ENCODE data around the gene LRP1B.

Gene LRP1B

GRCh38 chr2:142008135-142008744 lies 122.6 kb downstream of the LRP1B start:
- in situ Hi-C loops (cut with HindIII; ENCODE audit: low pct_ligation_motif_present, low pct_unique_long_range_greater_than_20kb, low sequenced_read_pairs) = no loop called here
- no peak for DNase-seq

DNA sequence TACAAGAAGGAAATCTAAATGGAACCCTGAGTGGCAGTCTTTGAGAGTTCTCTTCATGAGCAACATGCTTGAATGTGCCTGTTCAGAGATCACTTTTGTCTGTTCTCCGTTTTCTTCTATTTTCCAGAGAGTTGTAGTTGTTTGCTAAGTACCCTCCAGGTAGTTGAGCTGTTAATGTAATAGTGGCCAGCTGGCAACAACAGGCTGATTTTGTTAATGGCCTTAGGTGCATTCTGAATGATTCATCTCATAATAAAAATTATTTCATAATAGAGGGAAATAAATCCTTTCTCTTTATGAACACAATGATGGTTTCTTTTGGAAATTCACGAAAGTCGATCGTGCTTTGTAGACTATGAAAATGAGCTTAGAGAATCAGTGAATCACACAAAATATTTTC lies 136.8 kb downstream of the LRP1B start:
- in situ Hi-C loops (cut with HindIII; ENCODE audit: low pct_ligation_motif_present, low pct_unique_long_range_greater_than_20kb, low sequenced_read_pairs) = no loop called here
- DNase-seq = no peak

DNA sequence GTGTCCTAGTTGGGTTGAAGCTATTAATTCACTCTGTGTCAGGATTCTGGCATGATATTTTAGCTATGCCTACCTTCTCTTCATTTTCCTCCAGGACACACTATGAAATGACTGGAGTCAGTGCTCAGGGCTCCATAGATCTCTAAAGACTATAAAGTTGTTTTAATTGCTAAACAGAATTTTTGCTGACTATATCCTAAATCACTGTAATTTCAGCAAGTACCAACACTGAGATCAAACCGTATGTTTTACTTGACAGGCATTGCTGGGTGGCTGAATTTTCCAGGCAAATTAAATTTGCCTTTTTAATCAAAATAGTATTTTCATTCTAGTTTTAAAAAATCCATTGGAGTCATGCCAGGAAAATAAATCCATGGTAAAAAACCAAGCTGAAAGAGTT lies 138.1 kb downstream of the LRP1B start:
- in situ Hi-C loops (cut with HindIII; ENCODE audit: low pct_ligation_motif_present, low pct_unique_long_range_greater_than_20kb, low sequenced_read_pairs) = no loop called here
- DNase-seq = no peak

DNA sequence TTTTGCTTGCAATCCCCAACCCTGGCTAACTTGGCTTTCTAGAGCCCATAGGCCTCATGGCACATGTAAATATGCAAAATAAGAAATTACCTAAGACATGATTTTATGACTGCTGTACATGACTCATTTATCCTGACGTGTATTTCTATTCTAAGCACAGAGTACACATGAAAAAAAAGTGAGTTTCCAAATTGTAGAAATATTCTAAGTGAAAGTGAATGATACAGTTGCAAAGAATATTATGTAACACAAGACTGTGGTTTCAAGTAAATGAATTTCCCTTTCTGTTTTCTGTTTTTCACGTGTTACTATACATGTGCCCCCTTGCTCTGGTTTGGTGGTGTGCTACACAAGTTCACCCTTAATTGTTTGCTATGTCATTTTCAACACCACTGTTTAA lies 162.4 kb downstream of the LRP1B start:
- no peak for DNase-seq
- in situ Hi-C loops (cut with HindIII; ENCODE audit: low pct_ligation_motif_present, low pct_unique_long_range_greater_than_20kb, low sequenced_read_pairs) = no loop called here

- no peak for DNase-seq
- in situ Hi-C loops (cut with HindIII; ENCODE audit: low pct_ligation_motif_present, low pct_unique_long_range_greater_than_20kb, low sequenced_read_pairs) = no loop called here
Measured at GRCh38 chr2:141967980-141968379, 162.8 kb downstream of the LRP1B start.

GRCh38 chr2:141967503-141967902 lies 163.3 kb downstream of the LRP1B start:
- in situ Hi-C loops (cut with HindIII; ENCODE audit: low pct_ligation_motif_present, low pct_unique_long_range_greater_than_20kb, low sequenced_read_pairs) = no loop called here
- DNase-seq = no peak

DNA sequence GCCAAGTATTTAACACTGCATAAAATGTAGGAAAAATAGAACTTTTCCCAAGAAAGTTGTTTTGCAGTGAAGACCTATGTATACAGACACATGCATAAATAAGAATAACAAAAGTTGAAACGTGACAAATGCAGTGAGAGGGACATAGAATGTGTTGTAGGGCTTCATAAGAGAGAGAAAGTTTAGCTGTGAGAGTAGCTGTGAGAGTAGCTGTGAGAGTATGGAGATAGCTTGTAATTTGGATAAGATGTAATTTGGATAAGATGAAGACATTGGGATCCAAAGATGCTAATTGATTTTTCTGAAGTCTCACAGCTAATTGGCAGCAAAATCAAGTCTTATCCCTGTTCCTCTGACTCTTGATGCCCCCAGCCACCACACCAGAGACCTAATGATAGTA lies 170.9 kb downstream of the LRP1B start:
- in situ Hi-C loops (cut with HindIII; ENCODE audit: low pct_ligation_motif_present, low pct_unique_long_range_greater_than_20kb, low sequenced_read_pairs) = no loop called here
- no peak for DNase-seq

DNA sequence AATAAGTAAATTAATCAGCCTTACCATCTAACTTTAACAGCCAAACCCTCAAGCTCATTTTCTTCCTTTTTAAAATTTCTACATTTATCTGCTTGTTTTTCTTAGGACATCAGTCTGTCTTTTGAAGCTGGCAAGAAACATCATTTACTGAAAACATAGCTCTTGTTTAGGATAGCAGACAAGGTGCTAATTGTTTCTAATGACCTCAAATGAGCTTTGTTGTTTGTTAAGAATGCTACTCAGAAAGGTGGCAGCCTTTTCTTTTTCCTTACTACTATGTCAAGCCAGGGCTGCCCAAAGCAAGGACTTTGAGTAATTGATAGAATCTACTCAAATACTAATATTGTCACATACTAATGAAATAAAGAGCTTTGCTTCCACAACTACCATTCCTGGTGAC lies 171.8 kb downstream of the LRP1B start:
- DNase-seq = no peak
- in situ Hi-C loops (cut with HindIII; ENCODE audit: low pct_ligation_motif_present, low pct_unique_long_range_greater_than_20kb, low sequenced_read_pairs) = no loop called here

GRCh38 chr2:141957827-141958450 lies 172.9 kb downstream of the LRP1B start:
- in situ Hi-C loops (cut with HindIII; ENCODE audit: low pct_ligation_motif_present, low pct_unique_long_range_greater_than_20kb, low sequenced_read_pairs) = no loop called here
- no peak for DNase-seq

DNA sequence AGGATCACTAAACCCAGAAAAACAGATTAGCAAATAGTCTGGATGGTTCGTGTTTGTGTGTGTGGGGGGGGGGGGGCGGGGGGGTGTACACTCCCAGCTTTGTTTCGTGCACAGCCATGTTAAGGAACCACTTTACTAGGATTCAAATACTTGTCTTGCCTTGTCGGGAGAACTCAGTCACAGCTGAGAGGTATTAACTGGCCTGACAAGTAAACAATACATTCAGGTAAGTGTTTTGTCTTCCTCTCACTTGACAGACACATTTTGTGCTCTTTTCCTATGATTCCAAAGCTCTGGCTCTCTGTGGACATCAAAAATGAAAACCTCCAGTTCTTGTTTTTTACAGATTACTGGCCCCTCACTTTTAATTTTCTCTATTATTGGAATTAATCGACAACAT lies 173.5 kb downstream of the LRP1B start:
- no peak for DNase-seq
- in situ Hi-C loops (cut with HindIII; ENCODE audit: low pct_ligation_motif_present, low pct_unique_long_range_greater_than_20kb, low sequenced_read_pairs) = no loop called here

GRCh38 chr2:141947396-141948114 lies 183.3 kb downstream of the LRP1B start:
- in situ Hi-C loops (cut with HindIII; ENCODE audit: low pct_ligation_motif_present, low pct_unique_long_range_greater_than_20kb, low sequenced_read_pairs) = no loop called here
- DNase-seq = no peak

DNA sequence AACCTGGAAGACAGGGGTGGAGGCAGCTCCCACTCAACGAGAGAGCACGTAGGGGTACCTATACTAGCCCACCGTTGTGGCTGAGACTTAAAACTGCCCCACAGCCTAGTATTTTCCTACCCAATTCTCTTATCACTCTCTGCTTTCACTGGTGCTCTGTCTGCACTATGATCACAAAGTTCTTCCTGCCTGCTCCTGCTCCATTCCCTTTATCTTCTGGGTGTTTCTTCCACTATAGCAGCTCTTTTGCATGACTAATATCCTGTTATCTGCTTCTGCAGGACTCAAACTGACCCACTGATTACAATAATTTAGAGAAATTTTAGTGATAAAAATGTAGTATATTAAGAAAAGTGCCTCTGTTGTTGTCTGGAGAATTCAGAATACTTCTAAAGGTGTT lies 184.8 kb downstream of the LRP1B start:
- in situ Hi-C loops (cut with HindIII; ENCODE audit: low pct_ligation_motif_present, low pct_unique_long_range_greater_than_20kb, low sequenced_read_pairs) = no loop called here
- DNase-seq = no peak

GRCh38 chr2:141943918-141944317 lies 186.9 kb downstream of the LRP1B start:
- DNase-seq = no peak
- in situ Hi-C loops (cut with HindIII; ENCODE audit: low pct_ligation_motif_present, low pct_unique_long_range_greater_than_20kb, low sequenced_read_pairs) = no loop called here

DNA sequence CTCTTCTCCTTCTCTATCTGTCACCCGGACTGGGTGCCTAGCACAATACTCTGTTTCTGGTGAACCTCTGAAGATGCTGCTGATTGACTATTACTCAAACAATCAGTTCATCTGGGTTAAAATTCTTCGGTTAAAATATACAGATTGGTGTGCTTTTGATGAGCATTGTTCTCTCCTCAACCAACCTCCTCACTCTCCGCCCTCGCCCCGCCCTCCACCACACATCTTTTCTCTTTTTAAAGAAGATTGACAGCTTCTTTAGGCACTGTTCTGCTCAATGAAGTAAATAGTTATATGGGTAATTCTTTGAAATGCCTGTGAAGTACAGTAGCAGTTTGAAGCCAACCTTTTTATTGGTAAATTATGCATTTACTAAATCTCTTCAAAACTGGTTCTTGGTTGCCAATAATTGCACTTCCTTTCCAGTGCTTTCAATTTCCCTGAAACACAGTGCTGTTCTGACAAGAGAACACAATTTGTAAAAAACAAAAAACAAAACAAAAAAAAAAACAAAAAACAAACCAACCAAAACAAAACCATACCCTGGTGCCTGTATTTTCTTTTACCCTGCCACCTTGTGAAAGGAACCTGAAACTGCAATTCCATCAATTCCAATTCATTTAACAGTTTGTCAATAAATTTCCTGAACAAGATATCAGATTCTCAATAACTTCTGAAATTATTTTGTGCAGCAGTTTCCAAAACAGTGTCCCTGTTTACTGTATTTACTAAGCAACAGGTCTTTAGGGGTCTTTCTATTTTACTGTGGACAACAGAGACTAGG lies 188.6 kb downstream of the LRP1B start:
- in situ Hi-C loops (cut with HindIII; ENCODE audit: low pct_ligation_motif_present, low pct_unique_long_range_greater_than_20kb, low sequenced_read_pairs) = no loop called here
- no peak for DNase-seq

DNA sequence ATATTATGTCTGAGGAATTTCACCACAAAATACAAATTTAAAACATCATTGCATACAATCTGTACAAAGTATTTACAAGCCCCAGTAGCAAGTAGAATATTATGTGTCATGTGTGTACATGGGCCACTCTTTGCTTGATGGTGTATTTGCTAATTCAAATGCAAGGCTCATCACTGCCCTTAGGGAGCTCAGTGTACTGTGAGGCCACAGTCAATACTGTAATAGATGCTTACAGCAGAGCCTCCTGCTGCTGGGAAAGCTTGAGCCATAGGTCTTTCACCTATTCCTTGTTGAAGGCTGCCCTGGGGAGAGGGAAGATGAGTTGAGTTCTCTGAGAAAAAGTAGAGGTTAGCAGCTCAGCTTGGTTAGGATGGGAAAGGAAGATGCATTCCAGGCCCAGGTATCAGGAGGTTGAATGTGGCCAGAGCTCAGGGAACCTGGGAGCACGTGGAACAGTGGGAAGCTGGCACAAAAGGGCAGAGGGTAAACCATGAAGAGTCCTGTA lies 189.6 kb downstream of the LRP1B start:
- DNase-seq = no peak
- in situ Hi-C loops (cut with HindIII; ENCODE audit: low pct_ligation_motif_present, low pct_unique_long_range_greater_than_20kb, low sequenced_read_pairs) = no loop called here

DNA sequence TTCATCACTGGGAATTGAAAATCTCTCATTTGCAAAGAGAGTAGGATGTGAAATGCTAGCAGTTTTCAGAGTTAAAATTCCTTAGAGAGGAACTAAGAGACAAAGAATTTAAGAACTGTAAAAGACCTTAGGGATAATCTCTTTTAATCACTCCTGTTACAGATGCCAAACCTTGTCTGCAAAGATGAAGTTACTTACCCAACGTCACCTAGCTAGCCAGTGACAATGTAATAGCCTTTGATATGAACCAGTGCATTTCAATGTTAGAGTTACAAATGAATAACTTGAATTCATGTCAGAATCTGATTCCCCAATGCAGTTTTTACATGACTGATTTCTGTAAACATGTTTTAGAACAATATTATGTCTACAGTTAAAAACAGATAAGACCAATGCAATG lies 190.1 kb downstream of the LRP1B start:
- in situ Hi-C loops (cut with HindIII; ENCODE audit: low pct_ligation_motif_present, low pct_unique_long_range_greater_than_20kb, low sequenced_read_pairs) = no loop called here
- DNase-seq = no peak

DNA sequence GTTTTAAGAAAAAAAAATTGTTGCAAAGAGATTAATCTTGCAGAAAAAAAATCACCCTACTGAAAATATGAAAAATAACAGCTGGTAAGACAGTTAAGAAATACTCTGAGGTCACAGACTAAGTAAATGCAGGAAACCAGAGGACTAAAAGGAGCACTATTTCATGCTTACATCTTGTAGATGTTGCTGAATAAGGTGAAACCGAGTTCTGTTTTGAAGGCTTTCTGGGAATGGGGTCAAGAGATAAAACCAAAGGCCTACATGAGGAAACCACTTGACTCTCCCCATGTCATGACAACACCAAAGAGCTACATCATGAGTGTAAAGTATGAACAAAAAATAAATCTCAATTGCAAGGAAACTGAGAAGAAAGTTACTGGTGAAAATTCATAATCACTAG lies 197.6 kb downstream of the LRP1B start:
- no peak for DNase-seq
- in situ Hi-C loops (cut with HindIII; ENCODE audit: low pct_ligation_motif_present, low pct_unique_long_range_greater_than_20kb, low sequenced_read_pairs) = no loop called here

DNA sequence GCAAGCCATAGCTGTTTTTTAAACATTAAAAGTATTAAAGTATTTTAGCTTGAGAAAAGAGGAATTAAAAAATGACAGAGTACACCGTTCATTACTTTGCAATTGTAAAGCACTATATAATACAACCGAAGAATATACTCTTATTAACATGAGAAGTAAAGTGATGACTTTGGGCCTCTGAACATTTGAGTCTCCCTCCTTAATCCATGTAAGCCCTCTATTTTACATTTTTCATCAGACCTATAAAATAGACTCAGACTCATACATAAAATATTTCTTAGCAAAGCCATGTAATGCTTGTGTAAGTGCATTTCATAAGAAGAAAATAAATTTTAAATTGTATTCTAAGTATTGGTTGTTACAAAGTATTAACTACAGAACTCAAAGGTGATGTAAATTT lies 198.6 kb downstream of the LRP1B start:
- in situ Hi-C loops (cut with HindIII; ENCODE audit: low pct_ligation_motif_present, low pct_unique_long_range_greater_than_20kb, low sequenced_read_pairs) = no loop called here
- no peak for DNase-seq

GRCh38 chr2:141931797-141932196 lies 199.0 kb downstream of the LRP1B start:
- no peak for DNase-seq
- in situ Hi-C loops (cut with HindIII; ENCODE audit: low pct_ligation_motif_present, low pct_unique_long_range_greater_than_20kb, low sequenced_read_pairs) = no loop called here

All from ACHN (cell line).